DMS 273 (cell line): Measurements from ENCODE around the gene TOMM22.

ENCODE experiments used
- DNase-seq: peaks from one replicate; lab custom pipeline; 2025; ENCODE audit not compliant: unreplicated experiment; lab: John Stamatoyannopoulos, UW

TOMM22 gene

DNA sequence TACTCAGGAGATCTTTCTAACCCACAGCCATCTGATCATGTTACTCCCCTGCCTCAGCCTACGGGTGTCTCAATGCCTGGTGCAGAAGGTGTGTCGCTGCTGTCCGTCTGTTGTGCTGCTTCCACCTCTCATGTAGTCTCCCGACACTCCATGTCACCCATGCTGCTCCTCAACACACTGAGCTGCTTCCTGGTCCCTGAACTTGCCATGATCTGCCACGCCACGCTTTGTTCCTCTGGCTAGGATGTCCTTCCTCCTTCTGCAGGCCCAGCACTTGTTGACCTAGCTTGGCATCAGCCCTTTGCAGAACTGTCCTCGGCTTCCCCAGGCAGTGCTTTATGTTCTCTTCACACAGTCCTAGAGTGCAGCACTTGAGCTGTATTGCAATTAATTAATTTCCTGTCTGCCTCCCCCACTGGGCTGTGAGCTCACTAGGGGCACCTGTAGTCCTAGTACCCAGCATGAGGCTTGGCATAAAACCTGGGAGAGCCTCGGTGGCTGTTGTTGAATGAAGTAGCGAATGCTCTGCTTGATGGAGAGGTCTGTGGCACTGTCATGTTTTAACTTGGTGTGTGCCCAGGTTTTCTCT lies 33.5 kb downstream of the TOMM22 start:
- DNase-seq: no peak

DNA sequence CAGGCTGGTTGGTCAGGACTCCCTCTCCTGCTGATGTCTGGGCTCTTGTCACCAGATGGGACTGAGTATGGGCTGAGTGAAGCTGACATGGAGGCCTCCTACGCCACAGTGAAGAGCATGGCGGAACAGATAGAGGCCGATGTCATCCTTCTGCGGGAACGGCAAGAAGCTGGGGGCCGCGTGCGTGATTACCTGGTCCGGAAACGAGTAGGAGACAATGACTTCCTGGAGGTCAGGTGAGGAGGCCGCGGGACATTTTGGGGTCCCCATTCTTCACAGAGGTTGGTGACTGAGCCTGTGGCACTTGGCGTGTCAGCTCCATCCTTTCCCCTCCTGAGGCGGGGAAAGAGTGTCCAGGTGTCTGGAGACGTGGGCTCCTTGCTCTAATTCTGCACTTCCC lies 34.1 kb downstream of the TOMM22 start:
- DNase-seq: no peak

DNA sequence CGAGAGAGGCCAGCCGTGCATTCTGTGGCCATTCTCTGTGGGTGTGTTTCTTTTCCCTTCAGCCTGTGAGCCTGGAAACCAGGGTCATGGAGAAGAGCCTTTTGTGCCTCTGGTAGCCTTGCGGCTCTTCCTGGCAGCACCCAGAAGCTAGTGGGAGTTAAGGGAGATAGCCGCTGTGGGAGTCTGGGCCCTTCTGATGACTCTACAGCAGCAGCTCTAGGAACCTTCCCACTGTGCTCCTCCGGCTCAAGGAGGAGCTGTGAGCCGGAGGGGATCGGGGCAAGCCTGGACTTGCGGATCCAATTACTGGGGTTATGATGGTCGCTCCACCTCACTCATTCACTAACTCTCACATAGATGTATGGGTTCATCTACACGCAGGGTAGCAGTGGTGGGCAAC lies 34.5 kb downstream of the TOMM22 start:
- no peak for DNase-seq

DNA sequence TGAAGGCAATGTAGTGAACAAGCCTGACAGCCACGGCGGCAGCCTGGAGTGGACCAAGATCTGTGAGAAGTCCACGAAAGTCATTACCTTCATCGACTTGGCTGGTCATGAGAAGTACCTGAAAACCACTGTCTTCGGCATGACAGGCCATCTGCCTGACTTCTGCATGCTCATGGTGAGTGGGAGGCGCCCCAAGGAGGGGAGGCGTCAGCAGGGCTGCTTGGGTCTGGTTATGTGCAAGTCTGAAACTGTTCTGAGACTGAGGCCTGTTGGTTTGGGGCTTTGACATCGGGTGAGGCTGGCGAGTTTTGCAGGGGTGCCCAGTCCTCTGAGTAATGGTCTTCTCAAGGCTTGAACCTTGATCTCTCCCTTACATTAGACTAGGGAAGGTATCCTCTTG lies 35.1 kb downstream of the TOMM22 start:
- DNase-seq: no peak

DNA sequence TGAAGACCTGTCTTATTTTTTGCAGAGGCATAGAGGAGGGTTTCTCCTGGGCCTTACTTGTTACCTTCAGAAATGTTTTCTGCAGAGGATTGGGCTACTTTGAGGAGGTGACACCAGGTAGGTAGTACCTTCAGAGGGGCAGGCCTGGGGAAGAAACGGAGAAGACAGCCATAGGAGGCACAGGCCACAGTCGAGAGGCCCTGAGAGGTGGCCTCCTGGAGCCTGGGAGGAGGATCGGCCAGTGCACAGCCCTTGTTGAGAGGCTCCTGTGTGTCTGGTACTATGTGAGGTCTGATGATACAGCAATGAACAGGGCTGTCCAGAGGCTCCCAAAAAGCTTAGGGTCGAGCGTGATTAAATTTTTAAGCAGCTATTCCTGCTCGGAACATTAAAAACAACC lies 35.5 kb downstream of the TOMM22 start:
- DNase-seq: no peak

DNA sequence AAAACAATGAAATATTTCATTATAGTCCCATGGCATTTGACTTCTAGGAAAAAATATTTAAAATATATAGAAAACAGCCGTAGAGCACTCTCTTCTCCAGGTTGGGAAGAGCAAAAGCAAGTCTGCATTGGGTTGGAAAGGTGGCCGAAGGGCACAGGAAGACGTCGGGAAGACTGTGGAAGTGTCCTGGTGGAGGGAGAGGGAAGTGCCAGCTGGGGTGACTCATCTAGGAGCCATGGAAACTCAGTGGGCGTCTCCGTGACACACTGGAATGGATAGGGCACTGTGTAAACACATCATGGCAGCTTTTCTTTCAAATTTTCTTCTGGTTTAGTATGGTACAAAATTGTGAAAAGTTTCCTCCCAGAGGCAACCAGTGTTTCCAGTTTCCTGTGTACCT lies 36.7 kb downstream of the TOMM22 start:
- DNase-seq: peak; percentile 80

DNA sequence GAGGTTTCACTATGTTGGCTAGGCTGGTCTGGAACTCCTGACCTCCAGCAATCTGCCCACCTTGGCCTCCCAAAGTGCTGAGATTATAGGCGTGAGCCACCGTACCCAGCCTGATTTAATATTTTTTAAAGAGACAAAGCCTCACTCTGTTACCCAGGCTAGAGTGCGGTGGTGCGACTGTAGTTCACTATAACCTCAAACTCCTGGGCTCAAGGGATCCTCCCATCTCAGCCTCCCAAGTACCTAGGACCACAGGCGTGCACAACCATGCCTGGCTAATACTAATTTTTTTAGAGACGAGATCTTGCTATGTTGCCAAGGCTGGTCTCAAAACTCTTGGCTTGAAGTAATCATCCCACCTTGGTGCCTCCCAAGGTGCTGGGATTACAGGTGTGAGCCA lies 37.4 kb downstream of the TOMM22 start:
- no peak for DNase-seq

DNA sequence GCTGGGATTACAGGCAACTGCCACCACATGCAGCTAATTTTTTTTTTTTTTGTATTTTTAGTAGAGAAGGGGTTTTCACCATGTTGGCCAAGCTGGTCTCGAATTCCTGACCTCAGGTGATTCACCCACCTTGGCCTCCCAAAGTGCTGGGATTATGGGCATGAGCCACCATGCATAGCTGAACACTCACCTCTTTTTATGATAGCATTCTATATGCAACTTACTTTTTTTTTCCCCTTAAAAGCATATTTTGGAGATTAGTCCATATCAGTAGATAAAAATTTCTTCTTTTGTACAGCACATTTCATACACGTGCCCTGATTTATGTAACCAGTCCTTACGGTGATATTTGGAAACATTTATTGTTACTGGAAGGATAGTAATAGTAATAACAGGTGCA lies 38.6 kb downstream of the TOMM22 start:
- DNase-seq: no peak

DNA sequence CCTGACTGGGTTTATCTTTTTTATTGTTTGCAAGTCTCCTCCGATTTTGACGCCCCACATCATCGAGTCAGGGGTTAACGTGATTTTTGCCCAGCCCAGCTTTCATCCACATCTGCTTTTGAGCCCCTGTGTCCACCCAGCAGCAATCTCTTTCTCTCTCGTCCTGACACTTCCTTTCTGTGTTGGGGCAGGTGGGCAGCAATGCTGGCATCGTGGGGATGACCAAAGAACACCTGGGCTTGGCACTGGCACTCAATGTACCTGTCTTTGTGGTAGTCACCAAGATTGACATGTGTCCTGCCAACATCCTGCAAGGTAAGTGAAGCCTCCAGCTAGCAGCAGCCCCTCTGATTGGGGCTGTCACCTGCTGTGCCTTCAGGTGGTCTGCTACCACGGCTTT lies 39.8 kb downstream of the TOMM22 start:
- DNase-seq: no peak

DNA sequence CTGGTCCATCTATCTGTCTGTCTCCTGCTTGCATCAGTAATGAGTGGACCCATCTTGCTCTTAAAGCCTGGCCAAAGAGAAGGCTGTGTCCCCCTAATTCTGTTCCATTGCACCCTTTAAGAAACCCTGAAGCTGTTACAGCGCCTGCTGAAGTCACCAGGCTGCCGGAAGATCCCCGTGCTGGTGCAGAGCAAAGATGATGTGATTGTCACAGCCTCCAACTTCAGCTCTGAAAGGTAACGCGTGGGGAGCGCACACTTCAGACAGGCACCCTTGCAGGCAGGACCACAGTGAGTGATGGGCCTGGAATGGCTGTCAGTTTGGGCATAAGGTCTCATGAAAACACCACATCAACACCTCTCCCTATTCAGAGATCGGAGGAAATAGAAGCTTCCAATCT lies 42.4 kb downstream of the TOMM22 start:
- no peak for DNase-seq

DNA sequence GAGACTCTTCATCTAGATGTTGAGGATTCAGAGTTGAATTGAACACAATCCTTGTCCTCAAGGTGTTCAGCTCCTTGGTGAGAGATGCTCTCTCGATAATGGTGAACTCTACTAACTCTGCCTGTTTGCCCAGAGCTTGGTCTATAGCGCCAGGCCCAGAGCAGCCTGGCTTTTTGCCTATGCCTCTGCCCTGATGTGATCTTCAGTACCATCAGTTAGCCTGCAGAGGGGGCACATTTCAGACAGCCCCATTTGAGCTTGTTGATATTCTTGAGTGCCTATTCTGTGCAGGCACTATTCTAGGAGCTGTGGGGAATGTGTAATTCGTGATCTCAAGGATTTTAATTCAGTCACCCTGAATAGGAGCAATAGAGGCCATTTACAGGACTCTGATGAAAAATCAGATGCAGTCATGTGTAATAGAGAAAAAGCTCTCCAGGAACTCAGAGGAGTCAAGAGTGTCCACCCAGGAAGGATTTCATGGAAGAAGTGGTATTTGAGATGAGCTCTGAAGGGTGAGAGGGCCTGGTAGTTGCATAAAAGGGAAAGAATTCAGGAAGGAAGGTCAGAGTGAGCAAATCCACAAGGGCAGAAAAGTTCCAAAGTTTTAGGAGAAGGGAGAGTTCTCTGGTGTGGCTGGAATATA lies 43.3 kb downstream of the TOMM22 start:
- DNase-seq: peak; percentile 60

DNA sequence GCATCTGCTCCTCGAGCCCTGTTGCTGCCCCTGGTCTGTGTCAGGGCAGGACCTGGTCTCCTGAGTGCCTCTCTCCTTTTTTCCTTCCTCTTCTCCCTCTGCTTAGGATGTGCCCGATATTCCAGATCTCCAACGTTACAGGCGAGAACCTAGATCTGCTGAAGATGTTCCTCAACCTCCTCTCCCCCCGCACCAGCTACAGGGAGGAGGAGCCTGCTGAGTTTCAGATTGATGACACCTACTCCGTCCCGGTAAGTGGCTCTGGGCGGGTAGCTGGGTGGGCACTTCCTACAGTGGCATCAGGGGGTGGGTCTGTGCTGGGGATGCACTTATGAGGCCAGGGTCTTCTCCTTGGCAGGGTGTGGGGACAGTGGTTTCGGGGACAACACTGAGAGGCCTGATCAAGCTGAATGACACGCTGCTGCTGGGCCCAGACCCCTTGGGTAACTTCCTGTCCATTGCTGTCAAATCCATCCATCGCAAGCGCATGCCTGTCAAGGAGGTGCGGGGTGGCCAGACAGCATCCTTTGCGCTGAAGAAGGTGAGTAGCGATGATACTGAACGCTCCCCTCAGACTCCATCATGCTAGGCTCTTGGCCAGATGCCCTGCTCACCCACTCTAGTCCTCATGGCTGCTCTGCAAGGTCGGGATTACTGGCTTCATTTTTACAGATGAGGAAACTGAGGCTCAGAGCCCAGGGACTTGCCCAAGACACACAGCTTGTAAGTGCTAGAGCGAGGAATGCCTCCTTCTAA lies 44.3 kb downstream of the TOMM22 start:
- DNase-seq: no peak

DNA sequence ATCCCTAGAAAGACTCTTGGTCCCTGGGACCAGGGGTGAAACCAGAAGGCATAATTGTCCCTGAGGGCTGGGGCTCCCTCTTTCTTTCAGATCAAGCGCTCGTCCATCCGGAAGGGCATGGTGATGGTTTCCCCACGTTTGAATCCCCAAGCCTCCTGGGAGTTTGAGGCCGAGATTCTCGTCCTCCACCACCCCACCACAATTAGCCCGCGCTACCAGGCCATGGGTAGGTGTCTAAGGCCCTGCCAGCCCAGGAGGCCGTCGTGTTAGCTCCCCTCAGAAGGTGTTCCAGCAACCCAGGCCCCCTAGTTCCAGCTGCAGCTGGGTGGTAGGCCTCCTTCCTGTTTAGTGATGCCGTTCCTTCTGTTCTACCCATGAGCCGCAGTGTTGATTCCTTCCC lies 45.4 kb downstream of the TOMM22 start:
- no peak for DNase-seq

DNA sequence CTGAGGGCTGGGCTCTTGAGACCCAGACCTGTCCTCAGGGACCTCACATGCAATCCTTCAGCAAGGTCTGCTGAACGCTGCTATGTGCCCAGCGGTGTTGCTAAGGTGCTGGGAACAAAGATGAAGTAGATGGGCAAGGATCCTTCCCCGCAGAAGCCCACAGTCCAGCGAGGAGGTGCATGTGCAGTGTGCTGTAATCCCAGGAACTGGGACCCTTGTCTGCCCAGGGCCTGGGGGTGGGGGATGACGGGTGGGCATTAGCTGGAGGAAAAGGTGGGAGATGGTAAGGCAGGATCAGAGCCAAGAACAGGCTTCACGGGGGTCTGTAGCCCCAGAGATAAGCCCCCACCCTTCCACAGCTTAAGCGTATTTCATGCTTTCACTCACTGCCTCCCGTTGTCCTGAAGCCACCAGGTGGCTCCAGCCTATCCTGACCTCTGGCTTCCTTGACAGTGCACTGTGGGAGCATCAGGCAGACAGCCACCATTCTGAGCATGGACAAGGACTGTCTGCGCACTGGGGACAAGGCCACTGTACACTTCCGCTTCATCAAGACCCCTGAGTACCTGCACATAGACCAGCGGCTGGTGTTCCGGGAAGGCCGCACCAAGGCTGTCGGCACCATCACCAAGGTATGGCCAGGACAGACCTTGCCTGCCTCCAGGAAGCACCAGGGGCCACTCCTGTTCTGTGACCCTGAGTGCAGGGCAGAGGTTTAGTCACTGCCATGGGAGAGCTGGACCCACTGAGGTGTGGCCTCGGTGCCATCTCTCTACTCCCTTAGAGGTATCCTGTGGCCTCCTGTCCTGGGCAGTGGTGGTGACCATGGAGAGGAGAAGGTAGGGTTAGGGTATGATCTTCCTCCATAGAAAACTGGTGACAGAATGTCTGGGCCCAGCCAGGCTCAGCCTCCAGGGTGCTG lies 46.0 kb downstream of the TOMM22 start:
- DNase-seq: no peak

DNA sequence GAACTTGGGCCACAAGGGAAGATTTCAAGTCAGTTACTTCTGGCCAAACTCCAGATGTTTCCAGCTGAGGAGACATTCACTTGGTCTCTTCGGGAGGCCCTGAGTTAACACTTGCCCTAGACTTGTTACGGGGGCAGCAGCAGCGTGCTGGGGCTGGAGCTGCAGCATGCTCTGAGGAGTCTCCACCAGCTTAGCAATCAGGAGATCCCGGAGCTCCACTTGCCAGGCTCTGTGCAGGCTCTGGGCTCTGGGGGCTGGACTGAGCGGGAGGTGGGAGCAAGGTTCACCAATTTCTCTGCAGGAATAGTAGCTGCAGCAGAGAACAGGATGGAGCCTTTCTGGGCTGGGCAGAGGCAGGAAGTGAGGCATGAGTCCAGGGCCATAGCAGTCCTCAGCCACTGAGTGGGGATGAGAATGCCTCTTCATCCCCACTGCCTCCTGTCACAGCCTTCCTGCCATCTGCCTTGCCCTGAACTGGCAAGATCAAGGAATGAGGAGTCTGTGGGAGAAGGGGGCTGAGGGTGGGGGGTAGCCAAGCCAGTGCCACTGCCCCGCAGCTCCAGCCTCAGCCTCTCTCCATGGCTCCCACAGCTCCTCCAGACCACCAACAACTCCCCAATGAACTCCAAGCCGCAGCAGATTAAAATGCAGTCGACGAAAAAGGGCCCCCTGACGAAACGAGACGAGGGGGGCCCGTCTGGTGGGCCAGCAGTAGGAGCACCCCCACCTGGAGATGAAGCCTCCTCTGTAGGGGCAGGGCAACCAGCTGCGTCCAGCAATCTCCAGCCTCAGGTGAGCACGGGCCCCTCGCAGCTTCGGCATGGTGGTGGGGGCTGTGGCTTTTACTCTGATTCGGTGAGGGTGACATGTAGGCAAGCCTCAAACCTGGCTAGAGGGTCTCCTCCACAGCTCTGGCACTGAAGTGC lies 47.4 kb downstream of the TOMM22 start:
- DNase-seq: no peak

DNA sequence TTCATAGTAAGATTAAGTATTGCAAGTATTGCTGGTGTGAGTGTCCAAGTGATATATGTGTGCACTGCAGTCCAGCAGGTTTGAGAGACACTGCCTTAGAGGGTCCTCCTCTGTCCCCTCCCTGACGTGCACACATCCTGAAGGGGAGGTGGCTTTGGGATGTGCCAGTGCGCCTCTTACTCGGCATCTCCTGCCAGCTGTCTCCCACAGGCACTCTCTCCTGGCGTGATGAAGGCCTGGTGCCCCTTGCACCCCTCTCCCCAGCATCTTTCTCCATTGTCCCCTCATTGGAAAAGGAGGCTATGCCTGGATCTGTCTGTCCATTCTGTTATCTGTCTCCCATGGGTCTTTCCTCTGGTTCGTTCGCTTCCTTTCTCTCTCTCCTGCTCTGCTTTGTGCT lies 48.2 kb downstream of the TOMM22 start:
- no peak for DNase-seq

DNA sequence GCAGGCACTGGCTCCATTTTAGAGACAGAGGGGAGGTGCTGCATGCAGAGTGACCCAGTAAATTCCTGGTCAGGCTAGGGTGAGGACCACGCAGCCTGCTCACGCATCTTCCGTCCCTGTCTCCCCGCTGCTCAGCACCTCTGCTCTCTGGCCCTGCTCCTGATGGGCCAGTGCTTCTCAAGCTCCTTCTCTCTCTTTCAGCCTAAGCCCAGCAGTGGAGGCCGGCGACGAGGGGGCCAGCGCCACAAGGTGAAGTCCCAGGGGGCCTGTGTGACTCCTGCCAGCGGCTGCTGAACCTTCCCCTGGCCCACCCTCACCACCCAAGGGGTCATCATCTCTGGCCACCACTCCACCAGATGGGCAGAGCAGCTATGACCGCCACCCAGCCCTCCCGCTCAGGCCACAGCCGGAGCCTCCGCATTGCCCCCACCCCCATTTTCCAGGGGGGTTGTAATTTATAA lies 48.7 kb downstream of the TOMM22 start:
- DNase-seq: no peak

DNA sequence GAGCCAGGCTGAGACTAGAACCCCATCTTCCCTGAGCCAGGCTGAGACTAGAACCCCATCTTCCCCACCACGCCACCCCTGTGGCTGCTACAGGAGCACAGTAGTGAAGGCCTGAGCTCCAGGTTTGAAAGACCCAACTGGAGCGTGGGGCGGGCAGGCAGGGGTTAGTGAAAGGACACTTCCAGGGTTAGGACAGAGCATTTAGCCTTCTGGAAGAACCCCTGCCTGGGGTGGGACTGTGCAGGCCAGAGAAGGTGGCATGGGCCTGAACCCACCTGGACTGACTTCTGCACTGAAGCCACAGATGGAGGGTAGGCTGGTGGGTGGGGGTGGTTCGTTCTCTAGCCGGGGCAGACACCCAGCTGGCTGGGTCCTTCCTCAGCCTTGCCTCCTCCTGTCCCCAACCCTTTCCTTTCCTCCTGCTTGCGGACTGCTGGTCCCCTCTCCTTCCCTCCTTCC lies 50.0 kb downstream of the TOMM22 start:
- no peak for DNase-seq

DNA sequence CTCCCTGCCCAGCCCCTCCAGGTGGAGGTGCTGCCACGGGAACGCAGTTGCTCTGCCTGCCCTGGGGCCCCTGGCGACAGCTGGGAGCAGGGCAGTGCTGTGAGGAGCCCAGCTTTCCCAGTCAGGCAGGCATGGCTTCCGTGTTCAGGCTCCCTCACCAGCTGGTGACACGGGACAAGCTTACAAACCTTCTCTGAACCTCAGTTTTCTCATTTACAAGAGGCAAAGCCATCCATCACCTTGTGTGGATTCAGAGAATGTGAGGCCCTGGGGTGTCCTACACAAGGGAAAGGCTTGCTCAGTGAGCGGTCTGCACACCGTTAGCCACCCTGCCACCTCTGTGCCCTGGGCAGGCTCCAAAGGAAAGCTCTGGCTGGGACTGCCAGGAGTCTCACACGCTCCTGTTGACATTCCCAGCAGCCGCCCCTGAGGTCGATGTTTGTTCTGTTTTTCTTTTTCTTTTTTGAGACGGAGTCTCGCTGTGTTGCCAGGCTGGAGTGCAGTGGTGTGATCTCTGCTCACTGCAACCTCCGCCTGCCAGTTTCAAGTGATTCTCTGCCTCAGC lies 50.6 kb downstream of the TOMM22 start:
- peak; percentile 52 for DNase-seq

DNA sequence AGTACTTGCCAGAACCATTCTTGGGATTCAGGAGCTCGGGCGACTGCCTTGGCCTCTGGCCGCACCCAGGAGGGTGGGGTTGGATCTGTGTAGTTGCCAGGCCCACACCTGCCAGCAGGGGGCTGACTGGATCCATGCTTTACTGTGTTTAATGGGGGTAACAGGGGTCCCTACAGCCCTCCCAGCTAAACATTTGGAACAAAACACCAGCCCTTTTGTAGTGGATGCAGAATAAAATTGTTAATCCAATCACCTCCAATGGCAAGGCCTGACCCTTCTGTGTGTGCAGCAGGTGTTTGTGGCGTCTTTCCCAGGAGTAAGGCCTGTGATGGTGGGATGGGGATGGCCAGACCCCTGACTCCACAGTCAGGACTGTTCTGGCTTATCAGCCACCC lies 51.6 kb downstream of the TOMM22 start:
- DNase-seq: peak; percentile 72
